LNCAP (cell line): Measurements from ENCODE around the gene CCNJL.

Experiments
- CTCF ChIP-seq: fragments of 450-650 bp; IDR thresholded peaks from 2 replicates; pipeline ENCODE4 v1.5.1; 2017; ENCODE audit warnings: mild to moderate bottlenecking

The CCNJL gene

GRCh38 chr5:160326981-160327380 is 14.6 kb upstream of the CCNJL start:
- TF ChIP-seq CTCF = no peak

- no peak for TF ChIP-seq CTCF
Observed at GRCh38 chr5:160325716-160326115, 13.4 kb upstream of the CCNJL start.

GRCh38 chr5:160324886-160325285 is 12.5 kb upstream of the CCNJL start:
- TF ChIP-seq CTCF = no peak

GRCh38 chr5:160318409-160318808 is 6.0 kb upstream of the CCNJL start:
- TF ChIP-seq CTCF = no peak

GRCh38 chr5:160317434-160317833 is 5.1 kb upstream of the CCNJL start:
- no peak for TF ChIP-seq CTCF

DNA sequence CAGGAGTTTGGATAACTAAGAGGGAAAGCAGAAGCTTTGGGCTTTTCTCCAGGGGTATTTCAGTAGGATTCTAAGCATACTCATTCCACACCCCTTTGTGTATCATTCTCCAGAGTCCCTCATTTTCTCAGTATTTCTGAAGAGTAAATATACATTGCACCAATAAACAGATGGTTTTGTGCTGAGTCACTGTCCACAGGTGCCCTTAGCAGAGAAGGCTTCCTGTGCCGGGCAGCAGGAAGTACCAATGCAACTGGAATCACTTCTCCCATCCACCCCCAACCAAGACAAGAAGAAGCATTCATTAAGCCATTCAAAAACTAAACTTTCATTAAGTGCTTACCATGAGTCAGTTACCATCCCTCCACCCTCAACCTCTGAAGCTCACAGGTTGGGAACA is 3.6 kb upstream of the CCNJL start:
- TF ChIP-seq CTCF = no peak

DNA sequence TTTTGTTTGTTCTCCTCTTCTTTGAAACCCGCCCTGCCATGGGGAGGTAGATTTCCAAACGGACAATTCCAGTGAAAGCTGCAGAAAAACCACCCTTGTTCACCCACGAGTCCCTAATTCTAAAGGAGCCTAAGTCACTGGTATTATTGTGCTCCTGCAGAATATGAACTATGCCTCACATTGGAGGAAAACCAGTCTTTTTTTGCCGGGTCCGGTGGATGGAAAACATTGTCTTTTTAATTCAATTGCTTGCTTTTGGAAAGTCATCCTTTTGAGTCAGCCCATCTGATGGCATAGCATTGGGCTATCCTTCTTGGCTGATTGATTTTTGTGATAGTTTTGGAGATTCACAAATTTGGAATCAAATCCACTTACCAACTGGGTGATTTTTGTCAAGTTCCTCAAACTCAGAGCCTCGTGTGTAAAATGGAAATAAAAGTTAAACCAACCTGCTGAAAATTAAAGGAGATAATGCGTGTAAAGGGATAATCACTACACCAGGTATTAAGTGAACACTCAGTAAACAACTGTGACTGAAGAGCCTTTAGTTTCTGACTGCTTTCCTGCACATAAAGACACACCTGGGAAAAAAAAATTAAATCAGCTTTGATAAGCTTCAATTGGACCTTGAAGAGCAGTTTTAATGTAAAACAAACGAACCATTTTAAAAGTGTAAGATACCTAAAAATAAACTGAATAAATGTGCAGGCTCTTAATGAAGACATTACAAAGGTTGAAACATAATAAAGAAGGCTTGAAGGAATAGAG is 780 bp upstream of the CCNJL start:
- TF ChIP-seq CTCF = no peak
